Stimulated activated CD8-positive, alpha-beta memory T cell treated with anti-CD3 and anti-CD28 coated beads, Interleukin-2, amount 100 ng/mL, for 1 hour (primary cell): Measurements from ENCODE around the gene CDC45.
"Not testable (repeated sequence)": the region's sequence is repeated elsewhere in the genome, so short reads cannot be mapped to it uniquely, and the experiment has no call there.

ENCODE experiments used
- DNase-seq, 2 donors: peaks; one replicate each; pipeline ENCODE4 v3.0.0-alpha.2; 2020; ENCODE audit warnings: low read depth in 2 of 2

The CDC45 gene

GRCh38 chr22:19527861-19528417 lies 48.2 kb downstream of the CDC45 start:
- DNase-seq, result no peak

GRCh38 chr22:19529811-19530210 lies 50.1 kb downstream of the CDC45 start:
- no peak for DNase-seq

- DNase-seq, result no peak
Observed at GRCh38 chr22:19530751-19531150, 51.0 kb downstream of the CDC45 start.

- DNase-seq, result not testable (repeated sequence)
Observed at GRCh38 chr22:19531327-19531726, 51.6 kb downstream of the CDC45 start.

- DNase-seq, result no peak
Observed at GRCh38 chr22:19533049-19533626, 53.4 kb downstream of the CDC45 start.

- DNase-seq, result no peak
Observed at GRCh38 chr22:19533857-19534256, 54.1 kb downstream of the CDC45 start.

- no peak for DNase-seq
Observed at GRCh38 chr22:19535001-19535400, 55.3 kb downstream of the CDC45 start.

- DNase-seq, result no peak
Observed at GRCh38 chr22:19536564-19536963, 56.8 kb downstream of the CDC45 start.

GRCh38 chr22:19537941-19538488 lies 58.3 kb downstream of the CDC45 start:
- no peak for DNase-seq

- DNase-seq, result no peak
Observed at GRCh38 chr22:19540394-19540793, 60.7 kb downstream of the CDC45 start.

GRCh38 chr22:19543970-19544708 lies 64.4 kb downstream of the CDC45 start:
- no peak for DNase-seq

GRCh38 chr22:19545935-19546207 lies 66.2 kb downstream of the CDC45 start:
- no peak for DNase-seq

GRCh38 chr22:19546680-19547079 lies 67.0 kb downstream of the CDC45 start:
- DNase-seq, result no peak

- no peak for DNase-seq
Observed at GRCh38 chr22:19547620-19548019, 67.9 kb downstream of the CDC45 start.

- not testable (repeated sequence) for DNase-seq
Observed at GRCh38 chr22:19548427-19548826, 68.7 kb downstream of the CDC45 start.

- no peak for DNase-seq
Observed at GRCh38 chr22:19548964-19549363, 69.2 kb downstream of the CDC45 start.

GRCh38 chr22:19549428-19549827 lies 69.7 kb downstream of the CDC45 start:
- no peak for DNase-seq

- DNase-seq, result no peak
Observed at GRCh38 chr22:19550382-19550781, 70.7 kb downstream of the CDC45 start.

GRCh38 chr22:19553201-19553600 lies 73.5 kb downstream of the CDC45 start:
- no peak for DNase-seq

GRCh38 chr22:19554834-19555404 lies 75.2 kb downstream of the CDC45 start:
- DNase-seq, result no peak

GRCh38 chr22:19555651-19556050 lies 75.9 kb downstream of the CDC45 start:
- no peak for DNase-seq

- no peak for DNase-seq
Observed at GRCh38 chr22:19556963-19557545, 77.3 kb downstream of the CDC45 start.
